ENCODE data around the gene ZBTB34. TPM values are rescaled to one million over a fixed set of nuclear protein-coding genes. Genes with fewer than 3 reads are reported as not detected.

The ZBTB34 gene
- total RNA-seq, 6 experiments from 2014 or later: 3.1 to 4.0 (median 3.7) TPM

- no peaks in the 10 kb centered on the region for H3K36me3 Mint-ChIP-seq (ENCODE audit: low read depth)
- no peak overlapping the region for H3K4me3 Mint-ChIP-seq
- H3K27me3 Mint-ChIP-seq (ENCODE audit: insufficient read depth): peaks cover 18% of the 10 kb centered on the region
- no peak for DNase-seq
- H3K4me1 Mint-ChIP-seq (ENCODE audit: low read depth): peaks cover 9% of the 10 kb centered on the region
- no peak overlapping the region for H3K27ac Mint-ChIP-seq
- no peak for TF ChIP-seq CTCF (IDR thresholded peaks at IDR 0.05)
- H3K9me3 Mint-ChIP-seq: no peaks in the 10 kb centered on the region
Observed at GRCh38 chr9:126934441-126934840, 74.0 kb downstream of the ZBTB34 start.

Other genes with a start within 250 kb of the ZBTB34 start
- gene LMX1B, start 246.7 kb upstream of the ZBTB34 start, total RNA-seq (2021; fragmentation: NEBNext Ultra II Directional; extraction: Animal tissue kit (Norgen Biotek cat#: 25700)): not detected
- gene ZBTB43, start 55.6 kb upstream of the ZBTB34 start, total RNA-seq (2021; fragmentation: NEBNext Ultra II Directional; extraction: Animal tissue kit (Norgen Biotek cat#: 25700)): 10 to 100 TPM in 5 of 6 experiments, 1 to 10 TPM in 1; 9.2 to 15.9 (median 13.6) TPM
- 1 to 10 TPM in 4 of 6 experiments, under 1 TPM in 2; 0.68 to 1.6 (median 1.1) TPM for gene RALGPS1, start 54.1 kb downstream of the ZBTB34 start, total RNA-seq (2021; fragmentation: NEBNext Ultra II Directional; extraction: Animal tissue kit (Norgen Biotek cat#: 25700))